Medulla oblongata (tissue), 1 donor: Measurements from ENCODE around the gene PDS5A.
"Not testable (repeated sequence)": the region's sequence is repeated elsewhere in the genome, so short reads cannot be mapped to it uniquely, and the experiment has no call there.

Source experiments
- DNase-seq: peaks from one replicate; pipeline ENCODE4 v3.0.0-alpha.2; 2015; ENCODE audit errors: extremely low spot score

Gene PDS5A

GRCh38 chr4:39899291-39899690, 78.4 kb downstream of the PDS5A start:
- DNase-seq: no peak

GRCh38 chr4:39898015-39898414, 79.7 kb downstream of the PDS5A start:
- no peak for DNase-seq

- no peak for DNase-seq
Observed at GRCh38 chr4:39893693-39894072, 84.0 kb downstream of the PDS5A start.

- DNase-seq: no peak
Observed at GRCh38 chr4:39892988-39893692, 84.6 kb downstream of the PDS5A start.

GRCh38 chr4:39889226-39889625, 88.5 kb downstream of the PDS5A start:
- no peak for DNase-seq

GRCh38 chr4:39888541-39888940, 89.2 kb downstream of the PDS5A start:
- no peak for DNase-seq

GRCh38 chr4:39883646-39884045, 94.1 kb downstream of the PDS5A start:
- DNase-seq: no peak

GRCh38 chr4:39881789-39882188, 95.9 kb downstream of the PDS5A start:
- DNase-seq: no peak

GRCh38 chr4:39877971-39878370, 99.7 kb downstream of the PDS5A start:
- no peak for DNase-seq

- DNase-seq: no peak
Observed at GRCh38 chr4:39873823-39874222, 103.9 kb downstream of the PDS5A start.

GRCh38 chr4:39865280-39865679, 112.4 kb downstream of the PDS5A start:
- DNase-seq: no peak

- DNase-seq: peak; percentile 2
Observed at GRCh38 chr4:39864391-39864790, 113.3 kb downstream of the PDS5A start.

GRCh38 chr4:39860804-39861203, 116.9 kb downstream of the PDS5A start:
- no peak for DNase-seq

- no peak for DNase-seq
Observed at GRCh38 chr4:39855909-39856512, 121.7 kb downstream of the PDS5A start.

GRCh38 chr4:39852636-39853035, 125.1 kb downstream of the PDS5A start:
- no peak for DNase-seq

- DNase-seq: no peak
Observed at GRCh38 chr4:39850727-39851126, 127.0 kb downstream of the PDS5A start.

GRCh38 chr4:39846705-39847104, 131.0 kb downstream of the PDS5A start:
- no peak for DNase-seq

- no peak for DNase-seq
Observed at GRCh38 chr4:39846120-39846519, 131.6 kb downstream of the PDS5A start.

- no peak for DNase-seq
Observed at GRCh38 chr4:39841894-39842293, 135.8 kb downstream of the PDS5A start.

GRCh38 chr4:39840516-39840915, 137.2 kb downstream of the PDS5A start:
- not testable (repeated sequence) for DNase-seq

GRCh38 chr4:39840027-39840426, 137.7 kb downstream of the PDS5A start:
- no peak for DNase-seq

- DNase-seq: not testable (repeated sequence)
Observed at GRCh38 chr4:39838431-39838830, 139.3 kb downstream of the PDS5A start.

GRCh38 chr4:39834269-39834668, 143.4 kb downstream of the PDS5A start:
- no peak for DNase-seq
